Measurements from ENCODE around the gene AIFM3.
"Not testable (repeated sequence)": the region's sequence is repeated elsewhere in the genome, so short reads cannot be mapped to it uniquely, and the experiment has no call there.

AIFM3 gene

GRCh38 chr22:20999350-21000206, 32.5 kb downstream of the AIFM3 start:
- H3K4me1 ChIP-seq: peaks cover 5% of the 10 kb centered on the region; the same call in 1 of the 2 replicates

GRCh38 chr22:21000207-21000986, 33.3 kb downstream of the AIFM3 start:
- Histone ChIP-seq H3K36me3 (peaks cover 47% of the 10 kb centered on the region), H3K27me3 (no peaks in the 10 kb centered on the region), H3K4me1 (peaks cover 5% of the 10 kb centered on the region; the same call in 1 of the 2 replicates), H3K4me3 (ENCODE audit: low read depth, low read length) (peak overlapping the region; percentile 94), H3K9me3 (no peaks in the 10 kb centered on the region)
- DNase-seq: no peak
- TF ChIP-seq CTCF (IDR thresholded peaks at IDR 0.05; ENCODE audit: low read depth, low read length): no peak

More at GRCh38 chr22:20999350-21000206, 32.5 kb downstream of the AIFM3 start:
- H3K36me3 ChIP-seq: peaks cover 42% of the 10 kb centered on the region
- no peak for TF ChIP-seq CTCF (IDR thresholded peaks at IDR 0.05; ENCODE audit: low read depth, low read length)
- no peak for DNase-seq
- no peak overlapping the region; the same call in 1 of the 2 replicates for H3K4me3 ChIP-seq (ENCODE audit: low read depth, low read length)
- H3K27me3 ChIP-seq: no peaks in the 10 kb centered on the region
- no peaks in the 10 kb centered on the region for H3K9me3 ChIP-seq

- Histone ChIP-seq H3K4me1 (peaks cover 5% of the 10 kb centered on the region; the same call in 1 of the 2 replicates), H3K9me3 (no peaks in the 10 kb centered on the region), H3K4me3 (ENCODE audit: low read depth, low read length) (peak overlapping the region; percentile 94), H3K27me3 (no peaks in the 10 kb centered on the region), H3K36me3 (peaks cover 49% of the 10 kb centered on the region)
- TF ChIP-seq CTCF (IDR thresholded peaks at IDR 0.05; ENCODE audit: low read depth, low read length): no peak
- no peak for DNase-seq
Measured at GRCh38 chr22:21000987-21001600, 34.0 kb downstream of the AIFM3 start.

- no peak for TF ChIP-seq CTCF (IDR thresholded peaks at IDR 0.05; ENCODE audit: low read depth, low read length)
- DNase-seq: peak; percentile 99
- Histone ChIP-seq H3K4me3 (ENCODE audit: low read depth, low read length) (peak within 1 kb of the TSS; percentile 94), H3K27me3 (no peaks in the 10 kb centered on the region), H3K9me3 (no peaks in the 10 kb centered on the region), H3K4me1 (peaks cover 5% of the 10 kb centered on the region; the same call in 1 of the 2 replicates), H3K36me3 (peaks cover 45% of the 10 kb centered on the region)
Measured at GRCh38 chr22:21001601-21002325, 34.7 kb downstream of the AIFM3 start, which contains the start of gene THAP7. TSS of gene THAP7 (minus strand) at chr22:21002118. CDS start at chr22:21001911, 207 bp downstream.

GRCh38 chr22:21003782-21004181, 36.7 kb downstream of the AIFM3 start:
- no peak for TF ChIP-seq CTCF (IDR thresholded peaks at IDR 0.05; ENCODE audit: low read depth, low read length)
- Histone ChIP-seq H3K4me1 (peaks cover 5% of the 10 kb centered on the region; the same call in 1 of the 2 replicates), H3K27me3 (no peaks in the 10 kb centered on the region), H3K36me3 (peaks cover 47% of the 10 kb centered on the region), H3K4me3 (ENCODE audit: low read depth, low read length) (peak overlapping the region; percentile 94), H3K9me3 (no peaks in the 10 kb centered on the region)
- DNase-seq: no peak

- H3K9me3 ChIP-seq; H3K4me1 ChIP-seq; H3K27me3 ChIP-seq; H3K4me3 ChIP-seq (ENCODE audit: low read depth, low read length); DNase-seq: not testable (repeated sequence)
- peaks cover 35% of the 10 kb centered on the region for H3K36me3 ChIP-seq
Measured at GRCh38 chr22:21009208-21009607, 42.2 kb downstream of the AIFM3 start.

Data from BE2C (cell line).